ENCODE data around the gene BEND7.
"Not testable (repeated sequence)": the region's sequence is repeated elsewhere in the genome, so short reads cannot be mapped to it uniquely, and the experiment has no call there.

Gene BEND7

DNA sequence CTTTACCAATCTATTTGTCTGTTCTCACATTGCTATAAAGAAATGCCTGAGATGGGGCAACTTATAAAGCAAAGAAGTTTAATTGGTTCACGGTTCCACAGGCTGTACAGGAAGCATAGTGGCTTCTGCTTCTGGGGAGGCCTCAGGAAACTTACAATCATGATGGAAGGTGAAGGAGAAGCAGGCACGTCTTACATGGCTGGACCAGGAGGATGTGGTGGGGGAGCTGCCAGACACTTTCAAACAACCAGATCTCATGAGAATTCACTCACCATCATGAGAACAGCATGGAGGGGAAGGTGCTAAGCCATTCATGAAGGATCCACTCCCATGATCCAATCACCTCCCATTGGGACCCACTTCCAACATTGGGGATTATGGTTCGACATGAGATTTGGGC is 115.9 kb downstream of the BEND7 start:
- H3K27ac Mint-ChIP-seq = no peak overlapping the region
- H3K36me3 Mint-ChIP-seq (ENCODE audit: low read depth) = no peaks in the 10 kb centered on the region
- peaks cover 4% of the 10 kb centered on the region for H3K9me3 Mint-ChIP-seq

DNA sequence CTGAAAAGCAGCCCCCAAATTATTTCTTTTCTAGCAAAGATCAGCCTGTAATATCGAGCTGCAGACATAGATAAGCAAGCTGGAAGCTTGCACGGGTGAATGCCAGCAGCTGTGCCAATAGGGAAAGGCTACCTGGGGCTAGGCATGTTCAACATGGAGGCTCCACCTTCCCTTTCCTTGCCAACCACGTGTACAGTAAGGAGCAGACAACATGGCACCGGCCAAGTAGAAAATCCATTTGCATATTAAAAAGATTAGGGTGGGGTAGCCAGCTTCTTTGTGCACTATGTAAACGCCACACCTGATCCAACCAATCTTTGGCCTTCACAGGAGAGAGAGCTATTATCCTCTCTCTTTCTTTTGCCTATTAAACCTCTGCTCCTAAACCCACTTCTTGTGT is 124.0 kb downstream of the BEND7 start:
- H3K36me3 Mint-ChIP-seq (ENCODE audit: low read depth) = no peaks in the 10 kb centered on the region
- DNase-seq (ENCODE audit: low spot score) = no peak
- no peaks in the 10 kb centered on the region for H3K4me1 Mint-ChIP-seq (ENCODE audit: low read depth)
- H3K9me3 Mint-ChIP-seq = no peaks in the 10 kb centered on the region
- no peaks in the 10 kb centered on the region for H3K27me3 Mint-ChIP-seq (ENCODE audit: low read depth)
- no peak overlapping the region for H3K27ac Mint-ChIP-seq
- no peak overlapping the region for H3K4me3 Mint-ChIP-seq

More for the DNA sequence above, 115.9 kb downstream of the BEND7 start:
- no peak overlapping the region for H3K4me3 Mint-ChIP-seq
- no peak for DNase-seq (ENCODE audit: low spot score)
- H3K4me1 Mint-ChIP-seq (ENCODE audit: low read depth) = no peaks in the 10 kb centered on the region
- no peaks in the 10 kb centered on the region for H3K27me3 Mint-ChIP-seq (ENCODE audit: low read depth)

DNA sequence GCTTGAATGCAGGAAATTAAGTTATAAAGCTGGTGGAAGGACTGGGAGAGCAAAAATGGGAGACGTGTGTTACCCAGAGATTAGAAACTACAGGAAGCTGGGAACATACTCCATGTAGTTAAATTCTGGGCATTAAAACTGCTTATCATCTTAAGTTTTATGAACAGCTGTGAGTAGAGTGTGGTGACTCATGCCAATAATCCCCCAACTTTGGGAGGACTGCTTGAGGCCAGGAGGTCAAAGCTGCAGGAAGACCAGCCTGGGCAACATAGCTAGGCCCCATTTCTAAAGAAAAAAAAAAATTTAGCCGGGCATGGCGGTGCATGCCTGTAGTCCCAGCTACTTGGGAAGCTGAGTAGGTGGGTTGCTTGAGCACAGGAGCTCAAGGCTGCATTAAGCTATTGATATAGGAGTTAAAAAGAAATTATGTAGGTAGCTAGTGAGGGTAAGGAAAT is 124.5 kb downstream of the BEND7 start:
- DNase-seq (ENCODE audit: low spot score) = no peak
- Mint-ChIP-seq H3K4me1 (ENCODE audit: low read depth) (no peaks in the 10 kb centered on the region), H3K27me3 (ENCODE audit: low read depth) (no peaks in the 10 kb centered on the region), H3K4me3 (no peak overlapping the region), H3K9me3 (no peaks in the 10 kb centered on the region), H3K27ac (no peak overlapping the region), H3K36me3 (ENCODE audit: low read depth) (no peaks in the 10 kb centered on the region)

DNA sequence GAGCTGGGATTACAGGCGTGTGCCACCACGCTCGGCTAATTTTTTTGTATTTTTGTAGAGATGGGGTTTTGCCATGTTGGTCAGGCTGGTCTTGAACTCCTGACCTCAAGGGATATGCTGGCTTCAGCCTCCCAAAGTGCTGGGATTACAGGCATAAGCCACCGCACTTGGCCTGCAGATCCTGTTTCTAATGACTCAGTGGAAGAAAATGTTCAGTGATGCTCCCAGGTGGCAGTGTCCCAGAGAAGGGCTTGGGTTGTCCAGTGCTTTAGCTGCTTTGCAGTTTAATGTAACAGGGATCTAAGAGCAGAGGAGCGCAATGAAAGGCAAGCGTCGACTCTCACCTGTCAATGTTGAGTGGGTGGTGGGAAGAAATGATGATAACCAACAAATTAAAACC is 125.4 kb downstream of the BEND7 start:
- not testable (repeated sequence) for H3K36me3 Mint-ChIP-seq (ENCODE audit: low read depth); H3K4me3 Mint-ChIP-seq; H3K27me3 Mint-ChIP-seq (ENCODE audit: low read depth); H3K4me1 Mint-ChIP-seq (ENCODE audit: low read depth); DNase-seq (ENCODE audit: low spot score); H3K9me3 Mint-ChIP-seq; H3K27ac Mint-ChIP-seq

DNA sequence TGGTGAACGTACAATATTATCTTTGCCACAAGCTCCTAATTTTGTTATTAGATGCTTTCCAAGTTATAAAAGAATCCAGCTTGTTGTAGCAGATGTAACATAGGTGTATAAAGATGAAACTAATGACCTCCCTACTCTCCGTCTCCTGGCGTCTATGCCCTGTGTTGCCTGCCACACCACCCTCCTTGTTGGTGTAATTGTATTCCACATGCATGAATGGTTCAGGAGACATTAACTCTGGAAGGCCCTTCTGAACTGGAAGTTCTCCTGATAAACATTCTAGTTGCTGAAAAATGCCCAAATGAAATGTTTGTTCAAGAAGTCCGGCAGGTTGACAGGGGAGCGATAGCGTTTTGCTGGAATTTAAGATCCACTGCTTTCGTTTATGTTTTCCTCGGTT is 126.8 kb downstream of the BEND7 start:
- Mint-ChIP-seq H3K4me1 (ENCODE audit: low read depth) (no peaks in the 10 kb centered on the region), H3K27ac (no peak overlapping the region), H3K27me3 (ENCODE audit: low read depth) (no peaks in the 10 kb centered on the region), H3K9me3 (no peaks in the 10 kb centered on the region), H3K4me3 (no peak overlapping the region), H3K36me3 (ENCODE audit: low read depth) (no peaks in the 10 kb centered on the region)
- DNase-seq (ENCODE audit: low spot score) = no peak

DNA sequence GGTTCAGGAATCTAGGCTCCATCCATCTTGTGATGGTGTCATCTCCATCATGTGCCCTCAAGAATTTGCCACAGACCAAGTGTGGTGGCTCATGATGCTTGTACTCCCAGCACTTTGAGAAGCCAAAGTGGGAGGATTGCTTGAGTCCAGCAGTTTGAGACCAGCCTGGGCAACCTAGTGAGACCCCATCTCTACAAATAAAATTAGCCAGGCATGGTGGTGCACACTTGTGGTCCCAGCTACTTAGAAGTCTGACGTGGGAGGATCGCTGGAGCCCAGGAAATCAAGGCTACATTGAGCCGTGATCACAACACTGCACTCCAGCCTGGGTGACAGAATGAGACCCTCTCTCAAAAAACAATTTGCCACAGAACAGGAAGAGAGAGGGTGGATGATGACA is 127.7 kb downstream of the BEND7 start:
- H3K27ac Mint-ChIP-seq = no peak overlapping the region
- no peak for DNase-seq (ENCODE audit: low spot score)
- H3K9me3 Mint-ChIP-seq = no peaks in the 10 kb centered on the region
- no peak overlapping the region for H3K4me3 Mint-ChIP-seq
- no peaks in the 10 kb centered on the region for H3K36me3 Mint-ChIP-seq (ENCODE audit: low read depth)
- H3K27me3 Mint-ChIP-seq (ENCODE audit: low read depth) = no peaks in the 10 kb centered on the region
- no peaks in the 10 kb centered on the region for H3K4me1 Mint-ChIP-seq (ENCODE audit: low read depth)

DNA sequence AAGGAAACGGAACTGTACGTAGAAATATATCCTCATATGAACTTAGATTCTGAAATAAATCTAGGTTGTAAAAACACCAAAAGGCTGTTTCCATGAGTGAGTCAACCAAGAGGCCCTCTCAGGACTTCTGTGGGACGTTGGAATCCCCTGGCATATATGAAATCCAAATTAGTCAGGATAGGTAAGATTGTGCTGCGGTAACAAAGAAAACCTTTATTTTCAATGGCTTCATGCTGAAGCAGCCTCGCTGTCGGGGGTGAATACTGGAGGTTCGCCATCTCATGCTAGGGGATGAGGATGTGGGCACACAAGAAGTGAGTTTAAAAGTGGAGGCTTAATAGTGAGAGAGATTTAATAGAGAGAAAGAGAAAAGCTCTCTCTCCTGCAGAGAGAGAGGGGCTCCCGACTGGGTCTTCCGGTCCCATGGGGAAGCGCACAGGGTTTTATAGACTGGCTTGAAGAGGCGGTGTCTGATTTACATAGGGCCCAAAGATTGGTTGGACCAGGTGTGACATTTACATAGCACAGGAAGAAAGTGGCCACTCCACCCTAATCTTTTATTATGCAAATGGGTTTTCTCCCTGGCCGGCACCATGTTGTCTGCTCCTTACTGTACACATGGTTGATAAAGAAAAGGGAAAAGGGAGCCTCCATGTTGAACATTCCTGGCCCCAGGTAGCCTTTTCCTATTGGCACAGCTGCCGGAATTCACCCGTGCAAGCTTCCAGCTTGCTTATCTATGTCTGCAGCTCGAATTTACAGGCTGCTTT is 128.4 kb downstream of the BEND7 start:
- H3K27me3 Mint-ChIP-seq (ENCODE audit: low read depth) = no peaks in the 10 kb centered on the region
- no peak overlapping the region for H3K27ac Mint-ChIP-seq
- no peaks in the 10 kb centered on the region for H3K4me1 Mint-ChIP-seq (ENCODE audit: low read depth)
- no peaks in the 10 kb centered on the region for H3K36me3 Mint-ChIP-seq (ENCODE audit: low read depth)
- no peak for DNase-seq (ENCODE audit: low spot score)
- no peaks in the 10 kb centered on the region for H3K9me3 Mint-ChIP-seq
- no peak overlapping the region for H3K4me3 Mint-ChIP-seq

DNA sequence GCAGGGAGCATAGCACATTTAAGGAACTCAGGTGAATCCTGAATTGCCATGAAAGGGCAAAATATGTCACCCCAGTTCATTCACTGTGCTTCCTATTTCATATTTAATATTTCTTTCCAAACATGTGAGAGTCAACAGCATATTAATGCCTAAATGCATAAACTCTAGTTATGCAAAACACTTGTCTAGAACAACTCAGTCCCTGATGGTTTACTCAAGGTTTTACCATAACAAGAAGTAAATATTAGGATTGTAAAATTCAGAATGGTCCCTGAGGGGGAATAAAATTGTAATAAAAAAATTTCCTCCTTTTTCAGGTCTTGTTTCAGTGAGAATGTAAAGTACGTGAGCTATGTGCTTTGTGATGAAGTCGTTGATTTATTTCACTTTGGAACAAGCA is 129.1 kb downstream of the BEND7 start:
- Mint-ChIP-seq H3K9me3 (no peaks in the 10 kb centered on the region), H3K4me3 (no peak overlapping the region)

DNA sequence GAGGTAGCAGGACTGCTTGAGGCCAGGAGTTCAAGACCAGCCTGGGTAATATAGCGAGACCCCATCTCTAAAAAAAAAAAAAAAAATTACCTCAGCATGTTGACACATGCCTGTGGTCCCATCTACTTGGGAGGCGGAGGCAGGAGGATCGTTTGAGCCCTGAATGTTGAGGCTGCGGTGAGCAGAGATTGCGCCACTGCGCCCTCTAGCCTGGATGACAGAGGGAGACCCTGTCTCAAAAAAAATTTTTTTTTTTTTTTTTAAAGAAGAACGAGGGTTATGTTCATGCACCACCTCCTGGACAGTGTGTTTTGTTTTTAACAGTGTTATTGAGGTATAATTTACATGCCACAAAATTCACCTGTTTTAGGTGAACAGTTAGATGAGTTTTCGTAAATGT is 129.6 kb downstream of the BEND7 start:
- Mint-ChIP-seq H3K36me3 (ENCODE audit: low read depth) (no peaks in the 10 kb centered on the region), H3K27me3 (ENCODE audit: low read depth) (no peaks in the 10 kb centered on the region), H3K4me1 (ENCODE audit: low read depth) (no peaks in the 10 kb centered on the region), H3K4me3 (no peak overlapping the region), H3K27ac (no peak overlapping the region), H3K9me3 (no peaks in the 10 kb centered on the region)
- DNase-seq (ENCODE audit: low spot score) = no peak

More for the DNA sequence above, 129.1 kb downstream of the BEND7 start:
- no peak overlapping the region for H3K27ac Mint-ChIP-seq
- DNase-seq (ENCODE audit: low spot score) = no peak
- no peaks in the 10 kb centered on the region for H3K36me3 Mint-ChIP-seq (ENCODE audit: low read depth)
- H3K27me3 Mint-ChIP-seq (ENCODE audit: low read depth) = no peaks in the 10 kb centered on the region
- H3K4me1 Mint-ChIP-seq (ENCODE audit: low read depth) = no peaks in the 10 kb centered on the region

DNA sequence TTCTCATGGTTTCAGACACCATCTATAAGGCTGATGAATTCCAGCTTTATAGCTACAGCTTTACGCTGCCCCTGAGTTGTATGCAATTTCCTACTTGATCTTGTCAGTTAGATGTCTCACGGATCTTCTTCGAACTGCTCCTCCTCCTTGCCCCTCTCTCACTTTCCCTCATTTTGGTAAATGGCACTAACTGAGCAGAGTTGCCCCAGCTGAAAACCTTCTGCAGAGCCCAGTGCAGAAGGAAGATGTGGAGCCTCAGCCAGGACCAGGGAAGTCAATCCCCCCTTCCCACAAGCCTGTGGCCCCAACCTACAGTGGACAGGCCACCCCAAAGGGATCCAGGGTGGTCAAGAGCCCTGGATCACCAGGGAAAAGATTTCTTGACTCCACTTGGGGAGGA is 131.8 kb downstream of the BEND7 start:
- Mint-ChIP-seq H3K27ac (no peak overlapping the region), H3K36me3 (ENCODE audit: low read depth) (no peaks in the 10 kb centered on the region), H3K27me3 (ENCODE audit: low read depth) (no peaks in the 10 kb centered on the region), H3K4me3 (no peak overlapping the region), H3K4me1 (ENCODE audit: low read depth) (no peaks in the 10 kb centered on the region), H3K9me3 (no peaks in the 10 kb centered on the region)
- DNase-seq (ENCODE audit: low spot score) = no peak

DNA sequence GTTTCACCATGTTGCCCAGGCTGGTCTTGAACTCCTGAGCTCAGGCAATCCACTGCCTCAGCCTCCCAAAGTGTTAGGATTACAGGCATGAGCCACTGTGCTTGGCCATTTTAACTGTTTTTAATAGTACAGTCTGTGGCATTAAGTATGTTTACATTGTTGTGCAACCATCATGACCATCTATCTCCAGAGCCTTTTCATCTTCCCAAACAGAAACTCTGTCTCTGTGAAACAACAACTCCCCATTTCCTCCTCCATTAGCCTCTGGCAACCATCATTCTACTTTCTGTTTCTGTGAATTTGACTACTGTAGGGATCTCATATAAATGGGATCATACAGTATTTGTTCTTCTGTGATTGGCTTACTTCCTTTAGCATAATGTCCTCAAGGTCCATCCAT is 132.4 kb downstream of the BEND7 start:
- Mint-ChIP-seq H3K4me1 (ENCODE audit: low read depth) (no peaks in the 10 kb centered on the region), H3K4me3 (no peak overlapping the region), H3K9me3 (no peaks in the 10 kb centered on the region), H3K27ac (no peak overlapping the region), H3K27me3 (ENCODE audit: low read depth) (no peaks in the 10 kb centered on the region), H3K36me3 (ENCODE audit: low read depth) (no peaks in the 10 kb centered on the region)
- DNase-seq (ENCODE audit: low spot score) = no peak

DNA sequence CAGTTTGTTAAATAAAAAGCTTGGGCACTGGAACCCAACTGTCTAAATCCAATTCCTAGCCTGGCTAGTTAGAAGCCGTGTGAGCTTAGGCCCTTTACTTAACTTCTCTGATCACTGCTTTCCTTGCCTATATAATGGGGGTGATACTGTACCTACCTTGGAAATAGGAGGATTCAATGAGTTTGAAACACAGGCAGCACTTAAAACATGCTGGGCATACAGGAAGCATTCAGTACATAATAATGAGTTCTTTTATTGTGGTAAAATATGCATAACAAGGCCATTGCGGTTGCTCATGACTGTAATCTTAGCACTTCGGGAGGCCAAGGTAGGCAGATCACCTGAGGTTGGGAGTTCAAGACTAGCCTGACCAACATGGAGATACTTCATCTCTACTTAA is 133.3 kb downstream of the BEND7 start:
- no peak overlapping the region for H3K4me3 Mint-ChIP-seq
- H3K27me3 Mint-ChIP-seq (ENCODE audit: low read depth) = no peaks in the 10 kb centered on the region
- no peaks in the 10 kb centered on the region for H3K9me3 Mint-ChIP-seq
- no peaks in the 10 kb centered on the region for H3K36me3 Mint-ChIP-seq (ENCODE audit: low read depth)
- no peaks in the 10 kb centered on the region for H3K4me1 Mint-ChIP-seq (ENCODE audit: low read depth)
- no peak for DNase-seq (ENCODE audit: low spot score)
- H3K27ac Mint-ChIP-seq = no peak overlapping the region

DNA sequence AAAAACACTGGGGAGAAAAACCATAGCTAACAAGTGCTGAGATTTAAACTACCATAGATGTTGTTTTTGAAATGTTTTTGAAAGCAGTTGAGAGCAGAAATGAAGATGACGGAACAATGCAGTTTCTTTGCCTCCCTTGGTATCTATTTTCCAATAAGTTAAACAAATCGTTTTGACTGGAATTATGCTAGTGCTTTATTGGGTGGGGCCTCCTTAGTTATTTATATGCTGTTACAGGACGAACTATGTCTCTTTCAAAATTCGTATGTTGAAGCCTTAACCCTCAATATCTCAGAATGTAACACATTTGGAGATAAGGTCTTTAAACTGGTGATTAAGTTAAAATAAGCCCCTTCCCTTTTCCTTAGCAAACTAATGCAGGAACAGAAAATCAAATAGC is 135.2 kb downstream of the BEND7 start:
- H3K4me1 Mint-ChIP-seq (ENCODE audit: low read depth) = no peaks in the 10 kb centered on the region
- H3K4me3 Mint-ChIP-seq = no peak overlapping the region
- DNase-seq (ENCODE audit: low spot score) = no peak
- H3K9me3 Mint-ChIP-seq = no peaks in the 10 kb centered on the region
- H3K27me3 Mint-ChIP-seq (ENCODE audit: low read depth) = peaks cover 5% of the 10 kb centered on the region
- H3K36me3 Mint-ChIP-seq (ENCODE audit: low read depth) = no peaks in the 10 kb centered on the region
- H3K27ac Mint-ChIP-seq = no peak overlapping the region

DNA sequence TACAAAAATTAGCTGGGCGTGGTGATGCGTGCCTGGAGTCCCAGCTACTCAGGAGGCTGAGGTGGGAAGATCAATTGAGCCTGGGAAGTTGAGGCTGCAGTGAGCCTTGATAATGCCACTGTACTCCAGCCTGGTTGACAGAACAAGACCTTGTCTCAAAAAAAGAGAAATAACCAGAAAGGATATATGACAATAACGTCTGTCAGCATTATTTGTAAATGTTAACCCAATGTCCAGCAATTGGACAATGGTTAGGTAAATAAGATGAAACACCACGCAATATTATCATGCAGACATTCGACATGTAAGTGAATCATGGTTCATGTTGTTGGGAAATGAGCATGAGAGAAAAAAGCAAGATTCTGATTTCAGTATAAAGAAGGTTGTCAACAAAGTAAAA is 136.1 kb downstream of the BEND7 start:
- Mint-ChIP-seq H3K27ac (no peak overlapping the region), H3K4me1 (ENCODE audit: low read depth) (no peaks in the 10 kb centered on the region), H3K36me3 (ENCODE audit: low read depth) (no peaks in the 10 kb centered on the region), H3K9me3 (no peaks in the 10 kb centered on the region), H3K27me3 (ENCODE audit: low read depth) (peaks cover 9% of the 10 kb centered on the region), H3K4me3 (no peak overlapping the region)
- DNase-seq (ENCODE audit: low spot score) = no peak
